Stimulated activated CD8-positive, alpha-beta memory T cell treated with anti-CD3 and anti-CD28 coated beads, Interleukin-15, amount 100 ng/mL, for 4 hours (primary cell): Measurements from ENCODE around the gene DYNLRB1.

Experiments used
- DNase-seq, 2 donors: peaks; one replicate each; pipeline ENCODE4 v3.0.0-alpha.2; 2020; ENCODE audit warnings: low read depth in 2 of 2

The DYNLRB1 gene

GRCh38 chr20:34534391-34535165, 18.4 kb downstream of the DYNLRB1 start:
- DNase-seq, result no peak

- no peak for DNase-seq
Observed at GRCh38 chr20:34535301-34535840, 19.1 kb downstream of the DYNLRB1 start.

DNA sequence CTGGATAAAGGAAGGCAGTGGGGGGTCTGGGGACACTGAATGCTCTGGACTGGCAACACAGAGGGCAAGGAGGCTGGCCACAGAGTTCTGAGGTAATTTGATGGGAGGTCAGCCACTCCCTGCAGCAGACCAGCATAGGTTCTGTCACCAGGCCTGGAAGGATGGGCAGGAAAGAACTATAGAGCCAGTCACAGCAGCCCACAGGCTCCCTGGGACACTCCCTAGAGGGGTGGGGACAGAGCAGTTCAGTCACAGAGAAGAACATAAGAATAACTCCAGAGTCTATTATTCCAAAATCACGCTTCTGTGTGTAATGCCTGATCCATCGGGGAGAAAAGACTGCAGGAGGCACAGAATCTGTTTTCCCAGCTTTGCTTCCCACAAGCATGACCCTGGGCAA, 19.6 kb downstream of the DYNLRB1 start:
- no peak for DNase-seq

DNA sequence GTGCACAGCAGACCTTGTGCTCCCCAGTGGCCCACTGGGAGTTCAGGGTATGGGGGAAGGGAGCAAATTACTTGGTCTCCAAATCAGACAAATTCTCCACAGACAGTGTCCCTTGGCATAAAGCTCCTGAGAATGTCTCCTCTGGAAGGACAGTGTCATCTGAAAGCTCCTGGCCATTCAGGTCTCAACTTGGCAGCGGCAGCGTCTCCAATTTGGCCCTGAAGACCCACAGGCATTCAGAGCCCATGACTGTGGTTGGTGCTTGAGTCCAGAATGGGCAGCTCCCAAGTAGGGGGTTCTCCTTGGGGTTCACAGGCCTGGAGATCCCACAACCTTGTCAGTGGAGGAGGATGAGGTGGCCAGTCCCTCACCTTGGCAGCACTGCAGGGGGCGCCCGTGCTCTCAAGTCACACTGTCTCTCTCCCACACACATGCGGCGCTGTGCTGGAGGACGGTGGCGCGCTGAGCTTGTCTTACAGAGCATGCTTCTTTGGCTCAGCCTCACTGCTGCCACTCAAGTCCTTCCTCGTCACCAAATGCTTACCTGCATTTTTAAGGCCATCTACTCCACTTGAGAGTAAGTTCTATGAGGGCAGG, 20.7 kb downstream of the DYNLRB1 start:
- no peak for DNase-seq

- DNase-seq, result no peak
Observed at GRCh38 chr20:34537651-34538050, 21.4 kb downstream of the DYNLRB1 start.

GRCh38 chr20:34538671-34539123, 22.5 kb downstream of the DYNLRB1 start:
- DNase-seq, result no peak

GRCh38 chr20:34539756-34540155, 23.5 kb downstream of the DYNLRB1 start:
- DNase-seq, result no peak

GRCh38 chr20:34540596-34541263, 24.5 kb downstream of the DYNLRB1 start:
- DNase-seq, result no peak

DNA sequence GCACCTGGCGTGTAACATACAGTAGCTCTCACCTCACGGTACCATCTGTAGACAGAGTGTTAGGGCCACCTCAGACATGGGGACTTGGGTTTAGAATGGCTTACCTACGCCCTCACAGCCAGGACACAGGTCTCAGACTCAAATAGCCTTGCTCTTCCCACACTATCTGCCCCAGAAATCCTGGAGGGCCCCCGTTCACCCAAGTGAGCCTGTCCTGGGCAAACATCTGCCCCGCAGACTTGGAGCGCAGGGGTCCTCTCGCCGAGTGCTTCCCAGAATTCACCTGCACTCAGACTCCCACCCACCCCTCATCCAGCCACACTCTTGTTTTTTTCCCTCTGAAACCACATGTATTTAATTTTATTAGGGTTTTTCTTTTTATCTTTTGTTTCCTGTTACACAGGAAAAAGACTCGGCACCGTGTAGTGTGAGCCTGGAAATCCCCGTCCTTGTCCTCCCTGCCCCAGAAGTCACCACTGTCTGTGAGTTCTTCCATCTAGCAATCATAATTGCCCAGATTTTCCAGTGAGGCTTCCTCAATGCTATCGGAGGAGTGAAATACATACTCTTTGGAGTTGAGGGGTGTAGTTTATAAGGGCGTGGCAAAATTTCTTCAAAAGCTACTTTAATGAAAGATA, 25.2 kb downstream of the DYNLRB1 start:
- no peak for DNase-seq

- DNase-seq, result no peak
Observed at GRCh38 chr20:34541917-34542316, 25.7 kb downstream of the DYNLRB1 start.

- no peak for DNase-seq
Observed at GRCh38 chr20:34542439-34542838, 26.2 kb downstream of the DYNLRB1 start.

DNA sequence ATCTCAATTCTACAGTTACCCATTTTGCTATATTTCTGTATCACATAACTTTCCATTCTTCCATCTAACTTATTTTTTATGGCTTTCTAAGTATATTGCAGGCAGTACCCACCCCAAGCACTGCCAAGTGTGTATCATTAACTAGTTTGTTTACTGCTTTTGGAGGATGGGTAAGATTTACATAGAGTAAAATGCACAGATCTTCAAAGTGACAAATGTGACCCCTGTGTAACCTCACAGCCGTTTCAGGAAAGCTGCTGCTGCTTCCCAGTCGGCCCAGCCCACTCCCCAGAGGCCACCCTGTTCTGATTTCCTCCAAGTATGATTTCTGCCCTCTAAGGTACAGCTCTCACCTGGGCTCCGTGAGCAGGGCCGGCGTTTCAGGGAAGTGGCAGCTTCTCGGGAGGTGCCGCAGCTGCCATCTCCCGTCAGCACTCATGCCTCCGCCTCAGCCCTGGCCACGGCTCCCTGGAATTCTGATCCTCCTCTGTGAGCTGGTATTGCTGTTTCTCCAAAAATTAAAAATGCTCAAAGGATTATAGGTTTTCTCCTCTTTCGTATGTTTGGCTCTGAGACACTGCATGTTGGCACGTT, 27.3 kb downstream of the DYNLRB1 start:
- DNase-seq, result no peak

DNA sequence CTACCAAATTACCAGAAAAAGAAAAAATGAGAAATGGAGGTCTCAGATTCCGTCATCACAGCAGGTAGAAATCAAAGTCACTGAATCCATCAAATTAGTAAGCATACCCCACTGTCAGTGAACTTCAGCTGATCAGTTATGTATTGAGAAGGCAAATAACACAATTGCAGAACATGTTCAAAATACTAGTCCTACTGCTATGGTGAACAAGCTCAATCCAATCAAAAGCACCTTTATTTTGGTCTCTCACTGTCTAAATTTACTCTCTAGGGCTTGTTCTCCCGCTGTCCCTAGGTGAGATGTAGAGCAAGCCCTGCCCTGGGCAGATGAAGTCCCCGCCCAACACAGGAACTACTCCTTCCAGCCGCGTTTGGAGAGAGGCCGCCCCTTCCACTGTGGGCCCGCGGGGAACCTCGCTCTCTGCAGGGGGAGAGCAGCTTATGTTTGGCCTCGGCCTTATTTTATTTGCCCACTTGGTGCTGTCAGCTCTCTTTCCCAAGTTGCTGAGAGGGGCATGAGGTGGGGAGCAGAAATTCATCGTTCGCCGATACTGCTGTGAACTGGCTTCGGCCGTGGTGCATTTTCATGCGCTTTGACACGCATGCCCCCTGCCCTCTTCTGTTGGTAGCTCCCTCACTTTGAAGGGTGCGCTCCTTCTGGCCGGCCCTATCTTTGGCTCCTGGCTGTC, 28.0 kb downstream of the DYNLRB1 start:
- DNase-seq, result no peak

DNA sequence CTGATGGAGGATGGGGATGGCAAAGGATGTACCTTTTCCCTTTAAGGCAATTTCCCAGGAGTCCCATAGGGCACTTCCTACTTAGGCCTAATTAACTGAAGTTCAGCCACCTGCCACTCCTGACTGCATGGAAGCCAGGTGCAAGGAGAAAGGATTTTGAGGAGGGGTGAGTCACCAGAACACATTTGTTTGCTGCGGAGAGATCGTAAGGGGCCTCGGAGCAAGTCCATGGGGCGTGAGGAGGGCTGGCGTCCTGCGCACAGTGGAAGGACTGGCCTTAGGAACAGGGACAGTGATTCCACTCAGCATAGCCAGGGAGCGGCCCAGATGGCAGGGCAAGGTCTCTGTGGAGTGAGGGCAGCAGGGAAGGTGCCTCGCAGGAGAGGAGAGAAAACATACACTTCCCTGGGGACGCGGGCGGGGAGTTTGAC, 30.5 kb downstream of the DYNLRB1 start:
- no peak for DNase-seq

GRCh38 chr20:34547844-34548613, 31.8 kb downstream of the DYNLRB1 start:
- DNase-seq, result no peak

GRCh38 chr20:34549291-34549928, 33.2 kb downstream of the DYNLRB1 start:
- no peak for DNase-seq

GRCh38 chr20:34549929-34550305, 33.7 kb downstream of the DYNLRB1 start:
- no peak for DNase-seq

DNA sequence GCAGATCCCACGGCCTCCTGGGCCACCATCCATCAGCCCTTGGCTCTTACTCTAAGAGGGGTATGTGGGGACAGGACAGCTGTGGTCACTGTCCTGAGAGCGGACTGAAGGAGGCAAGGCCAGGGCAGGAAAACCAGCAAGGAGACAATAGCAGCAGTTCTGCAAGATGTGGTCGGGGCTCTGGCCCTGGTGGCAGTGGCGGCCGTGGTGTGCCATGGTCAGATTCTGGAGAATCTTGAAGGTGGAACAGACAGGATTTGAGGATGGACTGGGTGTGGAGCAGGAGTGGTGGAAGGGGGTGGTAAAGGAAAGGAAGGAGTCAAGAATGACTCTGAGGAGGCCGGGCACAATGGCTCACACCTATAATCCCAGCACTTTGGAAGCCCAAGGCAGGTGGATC, 36.3 kb downstream of the DYNLRB1 start:
- DNase-seq, result no peak

DNA sequence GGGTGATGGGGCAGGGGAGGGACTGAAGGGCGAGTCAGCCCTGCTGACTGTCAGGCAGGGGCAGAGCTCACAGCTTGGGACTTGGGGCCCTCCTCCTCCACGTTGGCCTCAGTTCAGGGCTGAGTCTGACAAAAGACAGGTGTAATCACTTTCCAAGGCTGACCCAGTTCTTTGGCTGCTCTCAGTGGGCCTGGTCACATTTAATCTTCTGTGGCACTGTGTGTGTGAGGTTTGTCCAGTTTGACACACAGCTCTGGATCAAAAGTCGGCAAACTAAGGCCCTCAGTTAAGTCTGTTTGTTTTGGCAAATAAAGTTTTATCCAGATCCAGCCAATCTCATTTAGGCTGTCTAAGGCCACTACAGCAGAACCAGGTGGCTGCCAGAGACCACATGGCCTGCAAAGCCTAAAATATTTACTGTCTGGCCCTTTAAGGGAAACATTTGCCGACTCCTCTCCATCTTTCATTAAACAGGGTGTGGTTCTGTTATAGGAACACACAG, 37.2 kb downstream of the DYNLRB1 start:
- DNase-seq, result no peak

GRCh38 chr20:34557936-34558319, 41.7 kb downstream of the DYNLRB1 start:
- no peak for DNase-seq
